Thoracic aorta (tissue), 2 donors: ENCODE measurements around the gene APCDD1L. TPM values are rescaled to one million over a fixed set of nuclear protein-coding genes. Genes with fewer than 3 reads are reported as not detected.

Source experiments
- ATAC-seq: fragments of 150-250 bp; one replicate; pipeline ENCODE4 v1.8.0; 2017; ENCODE audit warnings: low read depth; ENCODE audit not compliant: insufficient number of reproducible peaks, low FRiP score
- DNase-seq: peaks from one replicate; pipeline ENCODE4 v3.0.0-alpha.2; 2020; ENCODE audit warnings: low spot score
- H3K27ac ChIP-seq, 2 donors: fragments of 200-600 bp; sonication (generic); 1 replicate in 1 of 2; 2 replicates in 1 of 2; pipeline ENCODE4 v1.5.1; 2016; ENCODE audit warnings: mild to moderate bottlenecking in 2 of 2, moderate library complexity in 2 of 2
- H3K27me3 ChIP-seq: fragments of 200-600 bp; sonication (generic); replicated peaks from 2 replicates; pipeline ENCODE4 v1.6.0; 2016; ENCODE audit warnings: mild to moderate bottlenecking; ENCODE audit not compliant: insufficient read depth
- H3K36me3 ChIP-seq: fragments of 200-600 bp; sonication (generic); one replicate; pipeline ENCODE4 v1.5.1; 2016
- H3K4me1 ChIP-seq, 2 donors: fragments of 200-600 bp; sonication (generic); 1 replicate in 1 of 2; 2 replicates in 1 of 2; pipeline versions ENCODE4 v1.5.1 to v1.6.0; 2016; ENCODE audit warnings: low read depth in 2 of 2, mild to moderate bottlenecking in 1 of 2; ENCODE audit not compliant: control insufficient read depth in 1 of 2
- H3K4me3 ChIP-seq: fragments of 200-600 bp; sonication (generic); 2 replicates; pipeline ENCODE4 v1.5.1; 2016; ENCODE audit warnings: mild to moderate bottlenecking
- H3K9me3 ChIP-seq: fragments of 200-600 bp; sonication (generic); 2 replicates; pipeline ENCODE4 v1.5.1; 2016
- CTCF ChIP-seq: fragments of 200-600 bp; sonication (generic); IDR thresholded peaks from one replicate; pipeline ENCODE4 v1.5.1; 2019; ENCODE audit warnings: antibody characterized with exemption
- total RNA-seq, 2 donors: library from RNA; depleted of rRNA; stranded (reverse); fragments of >200 nt; gene quantifications; one replicate each; pipeline versions ENCODE4 v1.1.0 to v1.2.3, GENCODE V29; 2016

APCDD1L gene
- total RNA-seq, 2 donors from 2014 or later = 9.2 to 12.9 TPM

- TF ChIP-seq CTCF = no peak
- no peak for DNase-seq
Observed at GRCh38 chr20:58556961-58557360, 41.8 kb upstream of the APCDD1L start.

GRCh38 chr20:58555078-58555765 lies 40.0 kb upstream of the APCDD1L start:
- DNase-seq (no peak), ATAC-seq (no peak)
- Histone ChIP-seq H3K27ac (no peak overlapping the region), H3K4me1 (peaks cover 0 to 5% of the 10 kb centered on the region in 2 donors), H3K27me3 (no peaks in the 10 kb centered on the region), H3K4me3 (no peak overlapping the region), H3K36me3 (no peaks in the 10 kb centered on the region), H3K9me3 (no peaks in the 10 kb centered on the region)
- no peak for TF ChIP-seq CTCF

More at GRCh38 chr20:58556961-58557360, 41.8 kb upstream of the APCDD1L start:
- ATAC-seq = no peak
- Histone ChIP-seq H3K36me3 (no peaks in the 10 kb centered on the region), H3K27ac (no peak overlapping the region), H3K4me1 (no peaks in the 10 kb centered on the region), H3K27me3 (no peaks in the 10 kb centered on the region), H3K9me3 (no peaks in the 10 kb centered on the region), H3K4me3 (no peak overlapping the region)

- no peaks in the 10 kb centered on the region for H3K27me3 ChIP-seq
- H3K9me3 ChIP-seq = no peaks in the 10 kb centered on the region
- TF ChIP-seq CTCF = no peak
- ATAC-seq = no peak
- no peak overlapping the region for H3K27ac ChIP-seq
- H3K4me3 ChIP-seq = no peak overlapping the region
- peaks cover 0 to 7% of the 10 kb centered on the region in 2 donors for H3K4me1 ChIP-seq
- H3K36me3 ChIP-seq = no peaks in the 10 kb centered on the region
- no peak for DNase-seq
Observed at GRCh38 chr20:58554541-58554940, 39.3 kb upstream of the APCDD1L start.

GRCh38 chr20:58553841-58554240 lies 38.6 kb upstream of the APCDD1L start:
- ATAC-seq = no peak
- DNase-seq = no peak
- H3K36me3 ChIP-seq = no peaks in the 10 kb centered on the region
- no peak overlapping the region for H3K4me3 ChIP-seq
- no peak for TF ChIP-seq CTCF
- no peak overlapping the region for H3K27ac ChIP-seq
- H3K4me1 ChIP-seq = peaks cover 0 to 7% of the 10 kb centered on the region in 2 donors
- H3K27me3 ChIP-seq = no peaks in the 10 kb centered on the region
- H3K9me3 ChIP-seq = no peaks in the 10 kb centered on the region

- Histone ChIP-seq H3K36me3 (no peaks in the 10 kb centered on the region), H3K4me1 (peaks cover 0 to 7% of the 10 kb centered on the region in 2 donors), H3K27me3 (no peaks in the 10 kb centered on the region), H3K4me3 (no peak overlapping the region), H3K27ac (no peak overlapping the region), H3K9me3 (no peaks in the 10 kb centered on the region)
- no peak for TF ChIP-seq CTCF
- DNase-seq (no peak), ATAC-seq (no peak)
Observed at GRCh38 chr20:58553166-58553696, 38.0 kb upstream of the APCDD1L start.
